ENCODE data around the gene E4F1. TPM values are rescaled to one million over a fixed set of nuclear protein-coding genes. Genes with fewer than 3 reads are reported as not detected.

Gene E4F1
- total and polyA plus RNA-seq, 9 of the 15 experiments (the other 6 are each of a cell fraction or from before 2014, with no cell fraction given) = 0.48 to 94.9 (median 20.4) TPM

GRCh38 chr16:2235695-2236336 lies 12.4 kb downstream of the E4F1 start (continued):
- no peak for TF ChIP-seq CEBPZ (IDR thresholded peaks at IDR 0.05; ENCODE audit: borderline replicate concordance, low read depth, low read length)
- TF ChIP-seq POLR2A (conservative IDR thresholded peaks at IDR 0.05) = peak; percentile 50
- no peak for TF ChIP-seq LARP7 (IDR thresholded peaks at IDR 0.05)
- TF ChIP-seq BRF1 (IDR thresholded peaks at IDR 0.05; ENCODE audit: borderline replicate concordance, extremely low read depth, insufficient read length) = no peak
- peak; percentile 63; the same call in 1 of the 2 replicates for TF ChIP-seq SUPT5H (IDR thresholded peaks at IDR 0.05)
- TF ChIP-seq YBX1 (IDR thresholded peaks at IDR 0.05) = no peak
- 0 out of 2 replicates have a peak, but pooled peaks have one; percentile 59 for TF ChIP-seq RBM14 (IDR thresholded peaks at IDR 0.05; ENCODE audit: borderline replicate concordance, insufficient read depth, low read depth, low read length)
- 0 out of 2 replicates have a peak, but pooled peaks have one; percentile 10 for TF ChIP-seq MYNN (IDR thresholded peaks at IDR 0.05)
- no peak for TF ChIP-seq MYNN (CRISPR knock-in tag; IDR thresholded peaks at IDR 0.05)

All from K562 (cell line).